HG03575 (cell line): Measurements from ENCODE around the gene S100A8.
"Not testable (repeated sequence)": the region's sequence is repeated elsewhere in the genome, so short reads cannot be mapped to it uniquely, and the experiment has no call there.

Source experiments
- ATAC-seq: cut with Tn5 transposase; IDR thresholded peaks from one replicate; pipeline ENCODE4 v1.9.1; 2021; ENCODE audit not compliant: unreplicated experiment, insufficient number of reproducible peaks, low FRiP score; ENCODE audit errors: extremely low read depth

S100A8 gene

GRCh38 chr1:153418758-153419435 is 28.0 kb upstream of the S100A8 start:
- ATAC-seq: not testable (repeated sequence)

DNA sequence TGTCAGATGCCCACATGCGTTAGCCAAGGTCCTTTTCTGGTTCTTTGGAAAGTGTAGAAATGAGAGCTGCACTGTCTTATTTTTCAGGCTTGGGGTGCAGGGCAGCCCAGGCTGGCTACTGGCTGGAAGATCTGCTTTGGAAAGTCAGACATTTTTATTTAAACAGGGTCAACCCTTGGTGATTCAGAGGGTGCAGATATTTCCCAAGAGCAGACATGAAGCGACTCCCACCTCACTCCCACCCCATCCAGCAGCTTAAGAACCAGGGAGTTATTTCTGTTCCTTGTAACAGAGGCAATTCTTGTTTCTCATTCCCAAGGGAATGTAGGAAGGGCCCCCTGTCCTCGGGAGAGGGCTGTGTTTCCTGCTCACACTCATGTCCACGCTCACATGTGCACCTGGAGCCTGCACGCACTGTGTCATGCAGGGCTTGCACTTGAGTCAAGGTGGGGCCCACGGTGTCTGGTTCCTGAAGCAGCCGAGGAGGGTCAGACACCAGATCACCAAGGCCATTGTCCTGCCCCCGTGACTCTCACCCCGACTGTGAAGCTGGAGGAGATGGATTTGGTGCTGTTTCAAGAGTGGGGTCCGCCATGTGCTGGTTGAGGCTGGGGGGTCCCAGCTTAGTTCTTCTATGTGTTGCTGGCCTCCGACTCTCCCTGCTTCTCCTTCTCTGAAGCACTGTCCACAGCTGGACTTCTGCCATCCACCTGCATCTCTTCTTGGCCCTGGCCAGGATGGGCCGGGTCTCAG is 26.4 kb upstream of the S100A8 start:
- no peak for ATAC-seq

DNA sequence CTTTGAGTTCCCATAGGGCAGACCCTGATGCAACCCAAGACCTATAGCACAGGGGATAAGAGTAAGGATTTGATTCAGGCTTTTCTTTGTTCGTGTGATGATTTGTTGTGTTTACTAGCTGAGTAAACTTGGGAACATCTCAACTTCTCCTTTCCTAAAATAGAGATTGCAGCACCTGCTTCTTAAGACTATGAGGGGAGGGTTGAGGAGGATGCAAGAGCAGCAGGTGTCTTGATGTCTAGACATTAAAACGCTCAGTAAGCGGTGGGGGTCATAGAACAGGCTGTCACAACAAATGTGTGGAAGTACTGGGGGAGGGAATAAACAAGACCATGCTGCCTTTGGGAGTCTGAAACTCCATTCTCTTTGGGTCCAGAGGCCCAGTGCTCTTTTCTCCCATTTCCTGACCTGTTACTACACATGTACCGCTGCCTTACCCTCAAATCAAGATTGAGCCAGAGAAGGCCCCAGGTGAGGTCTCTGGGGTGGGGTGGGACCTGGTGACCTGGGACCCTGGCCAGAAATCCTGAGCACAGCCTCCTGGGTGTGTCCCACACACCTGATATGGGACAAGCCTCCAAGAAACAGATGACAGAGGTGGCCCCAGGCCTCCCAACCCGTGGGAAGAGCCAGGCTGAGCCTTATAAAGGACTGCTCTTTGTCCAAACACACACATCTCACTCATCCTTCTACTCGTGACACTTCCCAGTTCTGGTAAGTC is 25.1 kb upstream of the S100A8 start, which contains the start of gene S100A7A:
TSS of gene S100A7A (plus strand) at position 671 of the 721 bp plus-strand sequence. CDS start 1,563 bp downstream, outside the sequence.
- ATAC-seq: no peak

GRCh38 chr1:153413961-153414360 is 23.1 kb upstream of the S100A8 start:
- ATAC-seq: not testable (repeated sequence)

- not testable (repeated sequence) for ATAC-seq
Observed at GRCh38 chr1:153407274-153407673, 16.4 kb upstream of the S100A8 start.

- ATAC-seq: not testable (repeated sequence)
Observed at GRCh38 chr1:153405825-153406599, 15.1 kb upstream of the S100A8 start.

DNA sequence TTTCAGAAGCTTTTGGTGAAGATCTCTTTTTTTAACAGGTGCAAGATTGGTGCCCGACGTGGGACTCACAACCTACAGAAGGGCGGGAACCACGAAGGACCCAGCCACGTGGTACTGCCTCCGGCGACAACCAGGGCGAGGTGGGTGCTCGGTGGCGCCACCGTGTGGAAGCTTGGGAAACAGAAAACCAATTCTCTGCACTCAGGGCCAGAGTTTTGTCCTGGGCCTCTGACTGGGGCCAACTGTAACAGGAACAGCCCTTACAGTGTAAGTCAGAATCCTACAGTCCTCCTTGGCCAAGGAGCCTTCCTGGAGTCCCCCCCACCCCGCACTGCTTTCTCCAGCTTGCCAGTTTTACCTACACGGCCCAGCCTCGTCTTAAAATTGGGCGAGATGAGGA is 13.9 kb upstream of the S100A8 start:
- ATAC-seq: no peak

DNA sequence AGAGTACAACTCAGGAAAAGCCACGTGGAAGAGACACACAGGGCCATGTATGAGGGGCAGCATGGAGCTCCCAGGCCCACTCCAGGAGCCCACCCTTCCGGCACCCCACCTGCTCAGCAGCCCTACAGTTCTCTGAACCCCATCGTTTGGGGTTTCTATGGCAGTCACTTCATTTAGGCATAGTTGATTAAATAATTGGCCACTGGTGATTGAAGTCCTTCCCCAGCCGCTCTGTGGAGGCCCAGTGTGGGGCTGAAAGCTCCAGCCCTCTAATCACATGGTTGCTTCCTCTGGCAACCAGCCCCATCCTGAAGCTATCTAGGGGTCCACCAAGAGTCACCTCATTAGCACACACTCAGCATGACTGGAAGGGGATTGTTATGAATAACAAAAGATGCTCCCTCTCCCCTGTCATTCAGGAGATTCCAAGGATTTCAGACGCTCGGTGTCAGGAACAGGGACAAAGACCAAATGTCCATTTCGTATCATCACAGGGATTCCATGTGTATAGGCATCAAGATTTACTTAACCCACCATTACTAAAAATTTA is 13.3 kb upstream of the S100A8 start:
- ATAC-seq: no peak

- ATAC-seq: no peak
Observed at GRCh38 chr1:153403421-153404085, 12.7 kb upstream of the S100A8 start.

GRCh38 chr1:153402226-153402625 is 11.4 kb upstream of the S100A8 start:
- ATAC-seq: no peak

- no peak for ATAC-seq
Observed at GRCh38 chr1:153401461-153401860, 10.6 kb upstream of the S100A8 start.

DNA sequence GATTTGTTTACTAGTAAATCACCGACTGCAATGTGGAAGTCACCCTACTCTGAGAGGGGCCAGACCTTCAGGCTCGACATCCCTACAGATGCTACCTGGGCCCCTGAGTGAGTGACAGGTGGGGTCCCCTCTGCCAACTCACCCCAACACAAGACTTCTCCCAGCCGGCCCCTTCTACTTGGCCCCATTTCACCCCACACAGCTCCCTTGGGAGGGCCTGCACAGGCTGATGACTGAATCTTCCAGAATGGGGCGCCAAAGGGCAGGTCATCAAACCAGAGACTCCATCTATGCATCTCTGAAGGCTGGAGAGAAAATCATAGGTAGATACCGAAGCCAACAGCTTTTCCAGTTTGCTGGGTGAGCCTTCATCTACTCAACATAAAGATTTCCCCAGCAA is 9.4 kb upstream of the S100A8 start:
- ATAC-seq: no peak

DNA sequence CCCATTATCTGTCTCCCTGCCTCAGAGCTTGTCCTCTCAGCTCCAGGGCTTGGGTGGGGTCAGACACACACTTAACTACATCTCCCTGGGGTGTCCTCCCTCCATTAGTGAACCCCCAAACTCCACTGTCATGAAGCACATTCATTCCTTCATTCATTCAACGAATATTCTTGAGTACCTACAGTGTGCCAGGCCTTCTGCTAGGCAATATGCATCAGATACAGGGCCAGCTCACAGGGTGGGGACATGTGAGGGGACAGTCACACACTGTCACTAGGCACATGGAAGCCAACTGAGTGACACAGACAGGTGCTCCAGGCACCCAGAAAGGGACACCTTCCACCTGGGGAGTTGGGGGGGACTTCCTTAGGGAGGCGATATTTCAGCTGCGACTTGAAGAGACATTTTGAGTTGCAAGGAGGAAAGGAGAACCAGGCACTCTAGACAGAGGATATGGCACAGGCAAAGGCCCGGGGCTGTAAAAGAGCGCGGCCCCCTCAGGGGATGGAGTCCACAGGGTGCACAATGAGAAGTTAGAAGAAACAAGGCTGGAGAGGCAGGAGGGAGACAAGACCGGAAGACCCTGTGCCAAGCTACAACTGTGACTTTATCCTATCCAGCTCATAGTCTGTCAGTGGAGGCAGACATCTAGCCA is 8.7 kb upstream of the S100A8 start:
- ATAC-seq: no peak

DNA sequence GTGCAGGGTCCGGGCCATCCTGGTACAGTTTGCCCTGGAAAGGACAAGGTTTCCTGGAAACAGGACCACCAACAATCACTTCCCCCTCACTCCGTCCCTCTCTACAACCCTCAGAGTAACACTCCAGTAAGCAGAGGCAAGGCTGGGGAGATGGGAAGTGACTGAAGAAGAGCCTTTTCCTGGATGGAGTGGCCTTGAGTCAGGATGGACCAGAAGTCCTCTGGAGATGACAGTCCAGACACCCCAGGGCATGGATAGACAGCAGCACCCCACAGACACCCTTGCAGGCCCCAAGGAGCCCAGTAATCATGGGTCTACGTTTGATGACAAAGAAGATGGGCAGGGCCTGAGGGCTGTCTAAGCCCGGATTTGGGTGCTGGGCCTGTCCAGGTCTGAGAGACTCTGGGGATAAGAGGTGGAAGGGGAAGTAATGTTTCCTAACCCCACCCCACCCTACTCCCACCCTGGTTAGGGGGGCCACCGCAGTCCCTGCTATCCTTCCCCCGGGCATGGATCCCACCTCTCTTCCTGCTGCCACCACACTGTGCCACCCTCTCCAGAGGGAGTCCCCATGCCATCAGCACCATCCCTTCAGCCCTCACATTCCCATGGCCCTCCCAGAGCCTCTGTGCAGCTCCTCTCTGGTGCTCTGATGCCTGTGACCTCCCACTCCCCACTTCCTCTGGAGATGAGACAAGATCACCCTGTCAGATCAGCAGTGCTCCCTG is 7.2 kb upstream of the S100A8 start:
- ATAC-seq: no peak

- no peak for ATAC-seq
Observed at GRCh38 chr1:153397051-153397923, 6.4 kb upstream of the S100A8 start.

GRCh38 chr1:153396461-153396860 is 5.6 kb upstream of the S100A8 start:
- no peak for ATAC-seq
